Measurements from ENCODE around the gene RASGRF2.

DNA sequence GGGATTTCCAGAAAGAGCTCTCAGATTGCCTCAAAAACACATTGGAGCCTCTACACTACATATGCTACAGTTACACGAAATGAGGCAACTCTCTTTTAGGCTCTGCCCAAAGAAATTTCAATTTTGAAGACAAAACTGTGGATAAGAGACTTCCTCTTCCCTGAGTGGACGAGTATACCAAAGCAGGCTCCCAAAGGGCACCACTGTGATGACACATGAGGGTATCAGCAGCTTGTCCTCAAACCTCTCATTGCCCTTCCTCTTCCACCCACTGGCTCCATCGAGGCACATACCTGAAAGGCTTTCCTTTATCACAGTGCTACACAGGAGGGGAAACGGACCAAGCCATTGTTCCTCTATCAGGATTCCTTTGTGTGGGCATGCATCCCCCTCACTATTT lies 284.3 kb downstream of the RASGRF2 start:
- TF ChIP-seq POLR2A (IDR thresholded peaks at IDR 0.05) = no peak
- TF ChIP-seq, protein P1, sequence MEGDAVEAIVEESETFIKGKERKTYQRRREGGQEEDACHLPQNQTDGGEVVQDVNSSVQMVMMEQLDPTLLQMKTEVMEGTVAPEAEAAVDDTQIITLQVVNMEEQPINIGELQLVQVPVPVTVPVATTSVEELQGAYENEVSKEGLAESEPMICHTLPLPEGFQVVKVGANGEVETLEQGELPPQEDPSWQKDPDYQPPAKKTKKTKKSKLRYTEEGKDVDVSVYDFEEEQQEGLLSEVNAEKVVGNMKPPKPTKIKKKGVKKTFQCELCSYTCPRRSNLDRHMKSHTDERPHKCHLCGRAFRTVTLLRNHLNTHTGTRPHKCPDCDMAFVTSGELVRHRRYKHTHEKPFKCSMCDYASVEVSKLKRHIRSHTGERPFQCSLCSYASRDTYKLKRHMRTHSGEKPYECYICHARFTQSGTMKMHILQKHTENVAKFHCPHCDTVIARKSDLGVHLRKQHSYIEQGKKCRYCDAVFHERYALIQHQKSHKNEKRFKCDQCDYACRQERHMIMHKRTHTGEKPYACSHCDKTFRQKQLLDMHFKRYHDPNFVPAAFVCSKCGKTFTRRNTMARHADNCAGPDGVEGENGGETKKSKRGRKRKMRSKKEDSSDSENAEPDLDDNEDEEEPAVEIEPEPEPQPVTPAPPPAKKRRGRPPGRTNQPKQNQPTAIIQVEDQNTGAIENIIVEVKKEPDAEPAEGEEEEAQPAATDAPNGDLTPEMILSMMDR (IDR thresholded peaks at IDR 0.05) = no peak

Measured in uterus (tissue), 2 donors.